Caco-2 (cell line): ENCODE data around the gene DEDD2. TPM values are rescaled to one million over a fixed set of nuclear protein-coding genes. Genes with fewer than 3 reads are reported as not detected.
"Not testable (repeated sequence)": the region's sequence is repeated elsewhere in the genome, so short reads cannot be mapped to it uniquely, and the experiment has no call there.

ENCODE experiments used
- BruUV-seq: library from RNA; stranded (reverse); fragments of 400-500 nt; replicated peaks from 2 replicates; lab custom pipeline; 2021; lab: Mats Ljungman, UMichigan
- CTCF ChIA-PET: fragments of 300-600 bp; sonication (Branson Sonifier 250); formaldehyde crosslinking; loops from one replicate; lab custom pipeline; 2022; ENCODE audit warnings: antibody characterized with exemption; lab: Charles Lee
- POLR2A ChIA-PET: fragments of 300-600 bp; sonication (Branson Sonifier 250); formaldehyde crosslinking; loops from one replicate; lab custom pipeline; 2022; ENCODE audit warnings: antibody characterized with exemption; lab: Charles Lee
- DNase-seq, 2 experiments: peaks; one replicate each; pipeline versions ENCODE4 v3.0.0 to v3.0.0-alpha.2; 2020 to 2022
- H3K27me3 ChIP-seq: replicated peaks from 2 replicates; pipeline ENCODE4 v1.6.0; 2011; ENCODE audit warnings: low read length; ENCODE audit not compliant: control insufficient read depth, insufficient read depth
- H3K36me3 ChIP-seq: 2 replicates; pipeline ENCODE4 v1.5.1; 2011; ENCODE audit warnings: low read length; ENCODE audit not compliant: control insufficient read depth, insufficient read depth
- H3K4me1 ChIP-seq: fragments of 250-450 bp; sonication (Bioruptor Pico); 2 replicates; pipeline ENCODE4 v1.5.1; 2020; ENCODE audit warnings: mild to moderate bottlenecking
- H3K4me3 ChIP-seq: 2 replicates; pipeline ENCODE4 v1.5.1; 2011; ENCODE audit warnings: low read depth, mild to moderate bottlenecking, control low read depth, low read length
- H3K9me3 ChIP-seq: fragments of 250-450 bp; sonication (Bioruptor Pico); 2 replicates; pipeline ENCODE4 v1.5.1; 2020; ENCODE audit warnings: mild to moderate bottlenecking, moderate library complexity
- H3K27ac Mint-ChIP-seq: one replicate; pipeline ENCODE4 v1.8.0; 2022; ENCODE audit warnings: mixed read lengths; ENCODE audit not compliant: unreplicated experiment
- H3K27me3 Mint-ChIP-seq: one replicate; pipeline ENCODE4 v1.8.0; 2022; ENCODE audit warnings: mixed read lengths; ENCODE audit not compliant: insufficient read depth, unreplicated experiment
- H3K36me3 Mint-ChIP-seq: one replicate; pipeline ENCODE4 v1.8.0; 2022; ENCODE audit warnings: mild to moderate bottlenecking, mixed read lengths; ENCODE audit not compliant: insufficient read depth, unreplicated experiment
- H3K4me1 Mint-ChIP-seq: one replicate; pipeline ENCODE4 v1.8.0; 2022; ENCODE audit warnings: low read depth, mixed read lengths; ENCODE audit not compliant: unreplicated experiment
- H3K4me3 Mint-ChIP-seq: one replicate; pipeline ENCODE4 v1.8.0; 2022; ENCODE audit warnings: mild to moderate bottlenecking, moderate library complexity, mixed read lengths; ENCODE audit not compliant: unreplicated experiment
- H3K9me3 Mint-ChIP-seq: one replicate; pipeline ENCODE4 v1.8.0; 2022; ENCODE audit warnings: mixed read lengths; ENCODE audit not compliant: unreplicated experiment
- intact Hi-C: fragments of 100-400 bp; cut with micrococcal nuclease; formaldehyde crosslinking; loops from one replicate; pipeline ENCODE4 v1.10.0; 2022; ENCODE audit not compliant: unreplicated experiment
- total RNA-seq: library from RNA; stranded (reverse); gene quantifications from 2 replicates; pipeline ENCODE4 v1.2.3, GENCODE V29; 2022
- TF ChIP-seq, protein P1 (sequence below), 2 experiments: fragments of 200-600 bp in 1 of 2; IDR thresholded peaks; 1 replicate in 1 of 2; 2 replicates in 1 of 2; pipeline versions ENCODE4 v1.5.1 to v1.8.0; 2011 to 2022; ENCODE audit warnings: antibody characterized with exemption in 1 of 2, control low read depth in 1 of 2, inconsistent platforms in 1 of 2, low read depth in 1 of 2, low read length in 1 of 2, mild to moderate bottlenecking in 1 of 2, moderate library complexity in 1 of 2; ENCODE audit not compliant: insufficient read depth in 1 of 2, severe bottlenecking in 1 of 2, unreplicated experiment in 1 of 2

The DEDD2 gene
- total RNA-seq, 1 experiment from 2014 or later = 31.2 TPM

GRCh38 chr19:42261763-42262162 is 44.3 kb upstream of the DEDD2 start:
- no peak for DNase-seq
- intact Hi-C loops = no loop called here
- POLR2A ChIA-PET = interaction anchor here (0.6 kb wide), 1 partner anchor 68 kb away, joined by 15 read pairs; no protein-coding TSS in a partner anchor
- Mint-ChIP-seq H3K4me1 (peaks cover 1% of the 10 kb centered on the region), H3K27ac (no peak overlapping the region), H3K4me3 (no peak overlapping the region), H3K9me3 (no peaks in the 10 kb centered on the region), H3K36me3 (no peaks in the 10 kb centered on the region), H3K27me3 (no peaks in the 10 kb centered on the region)
- Histone ChIP-seq H3K9me3 (no peaks in the 10 kb centered on the region), H3K4me1 (no peaks in the 10 kb centered on the region), H3K4me3 (no peak overlapping the region), H3K36me3 (no peaks in the 10 kb centered on the region), H3K27me3 (no peaks in the 10 kb centered on the region)
- no TSS peak for BruUV-seq
- CTCF ChIA-PET = no interaction called here
- TF ChIP-seq, protein P1, sequence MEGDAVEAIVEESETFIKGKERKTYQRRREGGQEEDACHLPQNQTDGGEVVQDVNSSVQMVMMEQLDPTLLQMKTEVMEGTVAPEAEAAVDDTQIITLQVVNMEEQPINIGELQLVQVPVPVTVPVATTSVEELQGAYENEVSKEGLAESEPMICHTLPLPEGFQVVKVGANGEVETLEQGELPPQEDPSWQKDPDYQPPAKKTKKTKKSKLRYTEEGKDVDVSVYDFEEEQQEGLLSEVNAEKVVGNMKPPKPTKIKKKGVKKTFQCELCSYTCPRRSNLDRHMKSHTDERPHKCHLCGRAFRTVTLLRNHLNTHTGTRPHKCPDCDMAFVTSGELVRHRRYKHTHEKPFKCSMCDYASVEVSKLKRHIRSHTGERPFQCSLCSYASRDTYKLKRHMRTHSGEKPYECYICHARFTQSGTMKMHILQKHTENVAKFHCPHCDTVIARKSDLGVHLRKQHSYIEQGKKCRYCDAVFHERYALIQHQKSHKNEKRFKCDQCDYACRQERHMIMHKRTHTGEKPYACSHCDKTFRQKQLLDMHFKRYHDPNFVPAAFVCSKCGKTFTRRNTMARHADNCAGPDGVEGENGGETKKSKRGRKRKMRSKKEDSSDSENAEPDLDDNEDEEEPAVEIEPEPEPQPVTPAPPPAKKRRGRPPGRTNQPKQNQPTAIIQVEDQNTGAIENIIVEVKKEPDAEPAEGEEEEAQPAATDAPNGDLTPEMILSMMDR (IDR thresholded peaks at IDR 0.05; ENCODE audit: insufficient read depth in 1 of 2, low read depth in 1 of 2, low read length in 1 of 2, severe bottlenecking in 1 of 2, unreplicated experiment in 1 of 2) = no peak

DNA sequence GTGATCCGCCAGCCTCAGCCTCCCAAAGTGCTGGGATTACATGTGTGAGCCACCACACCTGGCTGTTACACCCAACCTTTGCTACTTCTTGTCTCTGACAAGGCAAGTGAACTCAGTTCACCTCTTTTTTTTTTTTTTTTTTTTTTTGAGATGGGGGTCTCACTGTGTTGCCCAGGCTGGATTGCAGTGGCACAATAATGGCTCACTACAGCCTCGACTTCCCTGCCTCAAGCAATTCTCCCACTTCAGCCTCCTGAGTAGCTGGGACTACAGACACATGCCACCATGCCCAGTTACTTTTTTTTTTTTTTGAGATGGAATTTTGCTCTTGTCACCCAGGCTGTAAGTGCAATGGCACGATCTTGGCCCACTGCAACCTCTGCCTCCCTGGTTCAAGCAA is 40.4 kb upstream of the DEDD2 start:
- CTCF ChIA-PET = interaction anchor here (0.6 kb wide), 1 partner anchor 46 kb away, joined by 3 read pairs; no protein-coding TSS in a partner anchor
- H3K4me1 ChIP-seq, H3K36me3 ChIP-seq, BruUV-seq, DNase-seq, H3K27me3 Mint-ChIP-seq, intact Hi-C loops, H3K4me3 Mint-ChIP-seq, H3K27me3 ChIP-seq, H3K4me3 ChIP-seq, H3K9me3 Mint-ChIP-seq, H3K27ac Mint-ChIP-seq, H3K9me3 ChIP-seq, H3K4me1 Mint-ChIP-seq: not testable (repeated sequence)
- H3K36me3 Mint-ChIP-seq = peaks cover 27% of the 10 kb centered on the region
- POLR2A ChIA-PET = interaction anchor here (0.5 kb wide), 1 partner anchor 11 kb away, joined by 3 read pairs; the partner anchor contains the start of gene CIC

GRCh38 chr19:42255766-42256745 is 38.6 kb upstream of the DEDD2 start:
- intact Hi-C loops = loop anchor here (1.0 kb wide), 3 partner anchors 12 to 36 kb away; partner anchors contain the start of gene ZNF526
- Histone ChIP-seq H3K4me1 (peaks cover 17% of the 10 kb centered on the region), H3K9me3 (no peaks in the 10 kb centered on the region), H3K27me3 (no peaks in the 10 kb centered on the region), H3K4me3 (peak overlapping the region; percentile 74), H3K36me3 (no peaks in the 10 kb centered on the region)
- POLR2A ChIA-PET = interaction anchor here (0.6 to 1.8 kb wide), 5 partner anchors 12 to 1565 kb away, joined by 3 to 8 read pairs (median 5); partner anchors contain the start of genes NUMBL and PAFAH1B3
- H3K27ac Mint-ChIP-seq = peak overlapping the region; percentile 89
- peak overlapping the region; percentile 87 for H3K4me3 Mint-ChIP-seq
- TF ChIP-seq, protein P1 (IDR thresholded peaks at IDR 0.05; ENCODE audit: insufficient read depth in 1 of 2, low read depth in 1 of 2, low read length in 1 of 2, severe bottlenecking in 1 of 2, unreplicated experiment in 1 of 2) = no peak
- DNase-seq = peak in 1 of 2 experiments; percentile 59
- TSS peak; percentile 62 for BruUV-seq
- peaks cover 21% of the 10 kb centered on the region for H3K4me1 Mint-ChIP-seq
- H3K27me3 Mint-ChIP-seq = no peaks in the 10 kb centered on the region
- no peaks in the 10 kb centered on the region for H3K9me3 Mint-ChIP-seq
- H3K36me3 Mint-ChIP-seq = peaks cover 39% of the 10 kb centered on the region
- CTCF ChIA-PET = interaction anchor here (0.9 to 1.3 kb wide), 3 partner anchors 12 to 41 kb away, joined by 3 to 4 read pairs (median 3); no protein-coding TSS in a partner anchor
